Spleen (tissue), 11 donors: ENCODE results near the gene SLC17A8. TPM values are rescaled to one million over a fixed set of nuclear protein-coding genes. Genes with fewer than 3 reads are reported as not detected.
"Not testable (repeated sequence)": the region's sequence is repeated elsewhere in the genome, so short reads cannot be mapped to it uniquely, and the experiment has no call there.

Source experiments
- DNase-seq: peaks from one replicate; pipeline ENCODE4 v3.0.0-alpha.2; 2020
- H3K27ac ChIP-seq, 8 donors: fragments of 200-600 bp; sonication (generic) in 7 of 8; 1 replicate in 4 of 8; 2 replicates in 4 of 8; pipeline versions ENCODE4 v1.5.0 to v1.8.0; 2016 to 2021; ENCODE audit warnings: inconsistent platforms in 4 of 8, mild to moderate bottlenecking in 4 of 8, moderate library complexity in 1 of 8
- H3K27me3 ChIP-seq, 7 donors: fragments of 200-600 bp; sonication (generic) in 6 of 7; replicated peaks in 1 of 7; 1 replicate in 4 of 7; 2 replicates in 3 of 7; pipeline versions ENCODE4 v1.5.0 to v1.8.0; 2016 to 2021; ENCODE audit warnings: inconsistent platforms in 3 of 7, mild to moderate bottlenecking in 1 of 7
- H3K36me3 ChIP-seq, 6 donors: fragments of 200-600 bp; sonication (generic) in 5 of 6; 1 replicate in 4 of 6; 2 replicates in 2 of 6; pipeline versions ENCODE4 v1.5.0 to v1.8.0; 2016 to 2021; ENCODE audit warnings: inconsistent platforms in 2 of 6
- H3K4me1 ChIP-seq, 6 donors: fragments of 200-600 bp; sonication (generic) in 5 of 6; 1 replicate in 3 of 6; 2 replicates in 3 of 6; pipeline versions ENCODE4 v1.5.0 to v1.8.0; 2016 to 2021; ENCODE audit warnings: inconsistent platforms in 3 of 6
- H3K4me3 ChIP-seq, 8 donors: fragments of 200-600 bp; sonication (generic) in 7 of 8; 1 replicate in 4 of 8; 2 replicates in 4 of 8; pipeline versions ENCODE4 v1.5.0 to v1.8.0; 2016 to 2021; ENCODE audit warnings: inconsistent platforms in 4 of 8, mild to moderate bottlenecking in 4 of 8, moderate library complexity in 2 of 8
- H3K9me3 ChIP-seq, 8 donors: fragments of 200-600 bp; sonication (generic) in 7 of 8; 1 replicate in 4 of 8; 2 replicates in 4 of 8; pipeline versions ENCODE4 v1.5.0 to v1.8.0; 2016 to 2021; ENCODE audit warnings: inconsistent platforms in 4 of 8
- POLR2A ChIP-seq, 3 donors: fragments of 450-650 bp; IDR thresholded peaks; one replicate each; pipeline ENCODE4 v1.5.1; 2017; ENCODE audit warnings: antibody characterized with exemption in 3 of 3, mild to moderate bottlenecking in 1 of 3
- POLR2AphosphoS5 ChIP-seq, 3 donors: sonication (generic); formaldehyde crosslinking; IDR thresholded peaks; one replicate each; pipeline ENCODE4 v1.5.1; 2017; ENCODE audit warnings: antibody characterized with exemption in 3 of 3
- WGBS, 5 donors: extraction: QIAGEN DNeasy Blood & Tissue Kit in 3 of 5; methylation state at CpG; one replicate each; pipeline versions ENCODE4 v1.1.5 to v1.1.7; 2013 to 2018; 5-methylcytosine and 5-hydroxymethylcytosine counted together
- intact Hi-C: fragments of 100-400 bp; cut with DNase I; formaldehyde crosslinking; loops from one replicate; pipeline ENCODE4 v1.15.0; 2023; ENCODE audit warnings: low total_unique reads
- polyA plus RNA-seq, 3 donors: library from polyadenylated mRNA; stranded (reverse); fragments of 200-250 nt; gene quantifications; one replicate each; pipeline ENCODE4 v1.2.1, GENCODE V29; 2013
- total RNA-seq, 7 donors: library from RNA; depleted of rRNA in 3 of 7; stranded (reverse); fragments of >200 nt in 3 of 7; fragmentation: NEBNext Ultra II Directional in 4 of 7; extraction: Animal tissue kit (Norgen Biotek cat#: 25700) in 4 of 7; gene quantifications; one replicate each; pipeline versions ENCODE4 v1.1.0 to v1.2.1, GENCODE V29; 2016 to 2021
- TF ChIP-seq, protein P1 (sequence below), 11 experiments: fragments of 200-600 bp in 7 of 11; fragments of 450-650 bp in 4 of 11; sonication (generic) in 4 of 11; IDR thresholded peaks in 8 of 11; conservative IDR thresholded peaks in 3 of 11; 1 replicate in 7 of 11; 2 replicates in 4 of 11; pipeline versions ENCODE4 v1.4.0 to v1.8.0; 2016 to 2021; ENCODE audit warnings: antibody characterized with exemption in 11 of 11, inconsistent platforms in 4 of 11, mild to moderate bottlenecking in 1 of 11
- donor health status: healthy with polysubstance abuse.
- donor health status: DM: no; HTN: no; CAD: no; lungs with moderate emphysema.
- donor health status: DM: no; HTN: no; CAD: no.
- donor health status: Bipolar disorder and iron deficiency.
- donor health status: healthy.
- donor health status: DM: no; HTN: no; CAD: no.
- donor health status: DM: yes; HTN: yes; CAD: no.

SLC17A8 gene
- total and polyA plus RNA-seq, 10 donors: 0.02 to 0.34 TPM; not detected in 8

DNA sequence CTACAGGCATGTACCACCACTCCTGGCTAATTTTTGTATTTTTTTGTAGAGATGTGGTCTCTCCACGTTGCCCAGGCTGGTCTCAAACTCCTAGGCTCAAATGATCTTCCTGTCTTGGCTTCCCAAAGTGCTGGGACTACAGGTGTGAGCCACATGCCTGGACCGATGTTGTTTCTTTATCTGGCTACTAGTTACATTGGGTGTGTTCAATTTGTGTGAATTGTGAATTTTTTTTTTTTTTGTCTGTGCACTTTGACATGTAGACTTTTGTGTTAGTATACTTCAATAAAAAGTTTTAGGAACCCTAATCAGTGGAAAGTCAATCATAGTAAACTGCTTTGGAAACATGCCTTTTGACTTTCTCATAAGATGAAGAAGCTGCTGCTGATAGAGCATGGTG lies 24.0 kb upstream of the SLC17A8 start:
- intact Hi-C loops: no loop called here
- TF ChIP-seq, protein P1, sequence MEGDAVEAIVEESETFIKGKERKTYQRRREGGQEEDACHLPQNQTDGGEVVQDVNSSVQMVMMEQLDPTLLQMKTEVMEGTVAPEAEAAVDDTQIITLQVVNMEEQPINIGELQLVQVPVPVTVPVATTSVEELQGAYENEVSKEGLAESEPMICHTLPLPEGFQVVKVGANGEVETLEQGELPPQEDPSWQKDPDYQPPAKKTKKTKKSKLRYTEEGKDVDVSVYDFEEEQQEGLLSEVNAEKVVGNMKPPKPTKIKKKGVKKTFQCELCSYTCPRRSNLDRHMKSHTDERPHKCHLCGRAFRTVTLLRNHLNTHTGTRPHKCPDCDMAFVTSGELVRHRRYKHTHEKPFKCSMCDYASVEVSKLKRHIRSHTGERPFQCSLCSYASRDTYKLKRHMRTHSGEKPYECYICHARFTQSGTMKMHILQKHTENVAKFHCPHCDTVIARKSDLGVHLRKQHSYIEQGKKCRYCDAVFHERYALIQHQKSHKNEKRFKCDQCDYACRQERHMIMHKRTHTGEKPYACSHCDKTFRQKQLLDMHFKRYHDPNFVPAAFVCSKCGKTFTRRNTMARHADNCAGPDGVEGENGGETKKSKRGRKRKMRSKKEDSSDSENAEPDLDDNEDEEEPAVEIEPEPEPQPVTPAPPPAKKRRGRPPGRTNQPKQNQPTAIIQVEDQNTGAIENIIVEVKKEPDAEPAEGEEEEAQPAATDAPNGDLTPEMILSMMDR (IDR thresholded peaks at IDR 0.05 in 8 of 11, conservative IDR thresholded peaks at IDR 0.05 in 3 of 11): no peak
- TF ChIP-seq POLR2A (IDR thresholded peaks at IDR 0.05) (no peak), POLR2AphosphoS5 (IDR thresholded peaks at IDR 0.05) (no peak)
- Histone ChIP-seq H3K4me1 (no peaks in the 10 kb centered on the region), H3K36me3 (peaks cover 0 to 100% (median 63%) of the 10 kb centered on the region in 6 donors), H3K27me3 (no peaks in the 10 kb centered on the region), H3K4me3 (no peak overlapping the region), H3K9me3 (no peaks in the 10 kb centered on the region), H3K27ac (no peak overlapping the region)
- 91 to 96% (median 95%) methylated on average over 2 of the region's 2 CpGs for WGBS, 5 donors
- DNase-seq: no peak

DNA sequence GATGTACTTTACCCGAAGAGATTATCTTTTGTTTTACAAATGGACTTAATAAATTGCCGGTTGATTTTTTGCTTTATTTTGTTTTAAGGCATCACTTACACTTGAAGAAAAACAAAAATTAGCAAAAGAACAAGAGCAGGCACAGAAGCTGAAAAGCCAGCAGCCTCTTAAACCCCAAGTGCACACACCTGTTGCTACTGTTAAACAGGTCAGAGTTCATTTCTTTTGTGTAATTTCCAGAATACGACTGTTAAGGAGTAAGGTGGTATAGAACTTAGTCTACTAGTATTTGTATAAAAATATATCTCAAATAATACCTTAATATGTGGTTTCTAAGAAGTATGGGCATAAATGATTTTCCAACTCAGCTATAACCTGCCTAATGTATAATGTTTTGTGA lies 19.6 kb upstream of the SLC17A8 start:
- no peak overlapping the region for H3K27ac ChIP-seq
- no peak for DNase-seq
- H3K9me3 ChIP-seq: peaks cover 0 to under 1% (median 0%) of the 10 kb centered on the region in 8 donors
- 93 to 96% (median 95%) methylated on average over 3 of the region's 3 CpGs for WGBS, 5 donors
- no peak overlapping the region for H3K4me3 ChIP-seq
- TF ChIP-seq POLR2AphosphoS5 (IDR thresholded peaks at IDR 0.05): no peak
- TF ChIP-seq POLR2A (IDR thresholded peaks at IDR 0.05): no peak
- TF ChIP-seq, protein P1 (IDR thresholded peaks at IDR 0.05 in 8 of 11, conservative IDR thresholded peaks at IDR 0.05 in 3 of 11): no peak
- no peaks in the 10 kb centered on the region for H3K4me1 ChIP-seq
- peaks cover 0 to 100% (median 47%) of the 10 kb centered on the region in 6 donors for H3K36me3 ChIP-seq
- intact Hi-C loops: no loop called here
- no peaks in the 10 kb centered on the region for H3K27me3 ChIP-seq

- intact Hi-C loops: no loop called here
- H3K36me3 ChIP-seq: peaks cover 0 to 98% (median 47%) of the 10 kb centered on the region in 6 donors
- TF ChIP-seq POLR2AphosphoS5 (IDR thresholded peaks at IDR 0.05): no peak
- no peak for TF ChIP-seq POLR2A (IDR thresholded peaks at IDR 0.05)
- TF ChIP-seq, protein P1 (IDR thresholded peaks at IDR 0.05 in 8 of 11, conservative IDR thresholded peaks at IDR 0.05 in 3 of 11): no peak
- H3K4me1 ChIP-seq: no peaks in the 10 kb centered on the region
- DNase-seq: no peak
- H3K9me3 ChIP-seq: peaks cover 0 to 4% (median 0%) of the 10 kb centered on the region in 8 donors
- no peak overlapping the region for H3K4me3 ChIP-seq
- no peak overlapping the region for H3K27ac ChIP-seq
- H3K27me3 ChIP-seq: no peaks in the 10 kb centered on the region
Observed at GRCh38 chr12:100337727-100338126, 19.1 kb upstream of the SLC17A8 start.

DNA sequence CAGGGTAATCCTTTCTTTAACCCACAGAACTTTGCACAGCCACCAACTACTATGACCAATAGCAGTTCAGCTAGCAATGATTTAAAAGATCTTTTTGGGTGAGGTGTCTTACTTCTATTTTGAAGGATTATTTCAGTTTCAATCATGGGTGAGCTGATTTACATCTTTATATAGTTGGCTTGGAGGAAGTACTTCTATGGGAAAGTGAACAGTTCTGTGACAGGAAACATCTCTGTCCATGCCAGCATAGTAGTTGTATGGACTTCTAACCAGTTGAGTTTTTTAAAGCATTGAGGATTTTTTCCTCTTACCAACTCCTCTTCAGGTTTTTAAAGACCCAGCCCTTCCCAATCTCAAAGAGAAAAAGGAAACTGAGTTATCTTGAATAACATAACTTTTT lies 17.8 kb upstream of the SLC17A8 start:
- Histone ChIP-seq H3K36me3 (peaks cover 0 to 84% (median 44%) of the 10 kb centered on the region in 6 donors), H3K4me3 (no peak overlapping the region), H3K27ac (no peak overlapping the region), H3K9me3 (peaks cover 0 to 6% (median 0%) of the 10 kb centered on the region in 8 donors), H3K27me3 (no peaks in the 10 kb centered on the region), H3K4me1 (no peaks in the 10 kb centered on the region)
- no peak for DNase-seq
- intact Hi-C loops: no loop called here
- TF ChIP-seq POLR2AphosphoS5 (IDR thresholded peaks at IDR 0.05) (no peak), POLR2A (IDR thresholded peaks at IDR 0.05) (no peak)
- TF ChIP-seq, protein P1 (IDR thresholded peaks at IDR 0.05 in 8 of 11, conservative IDR thresholded peaks at IDR 0.05 in 3 of 11): no peak

DNA sequence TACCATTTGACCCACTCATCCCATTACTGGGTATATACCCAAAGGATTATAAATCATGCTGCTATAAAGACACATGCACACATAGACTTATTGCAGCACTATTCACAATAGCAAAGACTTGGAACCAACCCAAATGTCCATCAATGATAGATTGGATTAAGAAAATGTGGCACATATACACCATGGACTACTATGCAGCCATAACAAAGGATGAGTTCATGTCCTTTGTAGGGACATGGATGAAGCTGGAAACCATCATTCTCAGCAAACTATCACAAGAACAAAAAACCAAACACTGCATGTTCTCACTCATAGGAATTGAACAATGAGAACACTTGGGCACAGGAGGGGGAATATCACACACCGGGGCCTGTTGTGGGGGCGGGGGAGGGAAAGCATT lies 14.0 kb upstream of the SLC17A8 start:
- WGBS, 5 donors: 90 to 100% (median 98%) methylated on average over 2 of the region's 2 CpGs
- intact Hi-C loops: not testable (repeated sequence)

More for the DNA sequence above, 14.0 kb upstream of the SLC17A8 start:
- not testable (repeated sequence) for DNase-seq, H3K27ac ChIP-seq, H3K27me3 ChIP-seq, H3K9me3 ChIP-seq, H3K4me1 ChIP-seq, H3K4me3 ChIP-seq
- H3K36me3 ChIP-seq: peaks cover 0 to 46% (median 18%) of the 10 kb centered on the region in 6 donors
